Naive thymus-derived CD4-positive, alpha-beta T cell (primary cell): ENCODE data around the gene PTGER1. TPM values are rescaled to one million over a fixed set of nuclear protein-coding genes. Genes with fewer than 3 reads are reported as not detected.
"Not testable (repeated sequence)": the region's sequence is repeated elsewhere in the genome, so short reads cannot be mapped to it uniquely, and the experiment has no call there.

Experiments used
- ATAC-seq: fragments of 150-1000 bp; cut with Tn5 transposase; 2 replicates; pipeline ENCODE4 v1.10.0; 2021; ENCODE audit warnings: mild to moderate bottlenecking, moderate library complexity
- CTCF ChIA-PET: fragments of 350-600 bp; sonication (Branson Sonifier 250); formaldehyde crosslinking; loops from one replicate; lab custom pipeline; 2021; ENCODE audit warnings: antibody characterized with exemption; lab: Charles Lee
- POLR2A ChIA-PET: fragments of 350-600 bp; sonication (Branson Sonifier 250); formaldehyde crosslinking; loops from one replicate; lab custom pipeline; 2021; ENCODE audit warnings: antibody characterized with exemption, inconsistent platforms; lab: Charles Lee
- DNase-seq, 9 donors: peaks; one replicate each; pipeline versions ENCODE4 v3.0.0 to v3.0.0-alpha.2; 2020 to 2022; ENCODE audit warnings: mixed read lengths in 1 of 9
- H3K27ac ChIP-seq: one replicate; pipeline ENCODE4 v1.7.0; 2013; ENCODE audit warnings: mild to moderate bottlenecking, low read depth, low read length, moderate library complexity
- H3K27me3 ChIP-seq, 2 donors: one replicate each; pipeline ENCODE4 v1.7.0; 2013; ENCODE audit warnings: low read length in 2 of 2, mild to moderate bottlenecking in 2 of 2, moderate library complexity in 2 of 2; ENCODE audit not compliant: control insufficient read depth in 2 of 2, insufficient read depth in 2 of 2
- H3K36me3 ChIP-seq, 3 experiments: 1 replicate in 2 of 3; 2 replicates in 1 of 3; pipeline ENCODE4 v1.7.0; 2013; ENCODE audit warnings: low read length in 3 of 3, mild to moderate bottlenecking in 3 of 3, moderate library complexity in 1 of 3; ENCODE audit not compliant: insufficient read depth in 3 of 3, control insufficient read depth in 2 of 3
- H3K4me1 ChIP-seq, 2 donors: one replicate each; pipeline ENCODE4 v1.7.0; 2013; ENCODE audit warnings: low read length in 2 of 2, mild to moderate bottlenecking in 2 of 2, moderate library complexity in 1 of 2; ENCODE audit not compliant: control insufficient read depth in 2 of 2, insufficient read depth in 2 of 2
- H3K4me3 ChIP-seq: 2 replicates; pipeline ENCODE4 v1.7.0; 2013; ENCODE audit warnings: mild to moderate bottlenecking, low read length
- H3K9me3 ChIP-seq, 3 experiments: 1 replicate in 2 of 3; 2 replicates in 1 of 3; pipeline ENCODE4 v1.7.0; 2013; ENCODE audit warnings: low read length in 3 of 3; ENCODE audit not compliant: control insufficient read depth in 2 of 3
- H3K27ac Mint-ChIP-seq, 9 donors: one replicate each; pipeline ENCODE4 v1.8.0; 2020 to 2022; ENCODE audit warnings: mixed read lengths in 9 of 9, mild to moderate bottlenecking in 8 of 9, moderate library complexity in 5 of 9, inconsistent platforms in 2 of 9
- H3K27me3 Mint-ChIP-seq, 5 donors: one replicate each; pipeline ENCODE4 v1.8.0; 2021 to 2022; ENCODE audit warnings: mixed read lengths in 5 of 5, mild to moderate bottlenecking in 1 of 5
- H3K36me3 Mint-ChIP-seq, 5 donors: one replicate each; pipeline ENCODE4 v1.8.0; 2020 to 2022; ENCODE audit warnings: mixed read lengths in 5 of 5, mild to moderate bottlenecking in 3 of 5, inconsistent platforms in 1 of 5
- H3K4me1 Mint-ChIP-seq, 7 donors: one replicate each; pipeline ENCODE4 v1.8.0; 2020 to 2022; ENCODE audit warnings: mixed read lengths in 7 of 7, mild to moderate bottlenecking in 3 of 7, inconsistent platforms in 1 of 7
- H3K4me3 Mint-ChIP-seq, 10 donors: one replicate each; pipeline ENCODE4 v1.8.0; 2020 to 2022; ENCODE audit warnings: mild to moderate bottlenecking in 10 of 10, mixed read lengths in 10 of 10, moderate library complexity in 6 of 10, inconsistent platforms in 2 of 10
- H3K9me3 Mint-ChIP-seq, 11 donors: one replicate each; pipeline ENCODE4 v1.8.0; 2020 to 2022; ENCODE audit warnings: mixed read lengths in 11 of 11, mild to moderate bottlenecking in 4 of 11, inconsistent platforms in 1 of 11, moderate library complexity in 1 of 11
- intact Hi-C, 2 donors: fragments of 100-400 bp; cut with micrococcal nuclease; formaldehyde crosslinking; loops; one replicate each; pipeline ENCODE4 v1.15.1; 2023
- polyA plus RNA-seq, 2 donors: library from polyadenylated mRNA; unstranded; fragments of 300-500 nt; fragmentation: Illumina TruSeq; gene quantifications; one replicate each; pipeline ENCODE4 v1.2.3, GENCODE V29; 2021
- total RNA-seq, 6 experiments: library from RNA in 5 of 6; stranded (reverse) in 5 of 6; gene quantifications; 1 replicate in 5 of 6; 2 replicates in 1 of 6; pipeline ENCODE4 v1.2.3 and lab custom pipeline; 2021 to 2026

The PTGER1 gene
- total and polyA plus RNA-seq, 7 experiments from 2014 or later, result 0.46 TPM; not detected in 6

DNA sequence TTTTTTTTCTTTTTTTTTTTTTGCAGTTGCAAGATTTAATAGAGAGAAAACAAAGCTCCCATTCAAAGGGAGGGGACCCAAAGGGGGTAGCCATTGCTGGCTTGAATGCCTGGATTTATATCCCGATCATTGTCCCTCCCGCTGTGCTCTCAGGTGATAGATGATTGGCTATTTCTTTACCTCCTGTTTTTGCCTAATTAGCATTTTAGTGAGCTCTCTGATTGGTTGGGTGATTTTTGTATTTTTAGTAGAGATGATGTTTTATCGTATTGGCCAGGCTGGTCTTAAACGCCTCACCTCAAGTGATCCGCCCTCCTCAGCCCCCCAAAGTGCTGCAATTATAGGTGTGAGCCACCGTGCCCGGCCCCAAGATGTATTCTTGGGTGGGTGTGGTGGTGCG, 29.4 kb upstream of the PTGER1 start:
- H3K27me3 Mint-ChIP-seq, H3K9me3 Mint-ChIP-seq, H3K36me3 ChIP-seq, intact Hi-C loops, H3K27ac ChIP-seq, ATAC-seq, H3K4me3 ChIP-seq, DNase-seq, H3K27me3 ChIP-seq, H3K9me3 ChIP-seq, H3K36me3 Mint-ChIP-seq: not testable (repeated sequence)
- CTCF ChIA-PET, result interaction anchor here (0.7 to 4.6 kb wide), 9 partner anchors 9 to 1760 kb away, joined by 3 to 73 read pairs (median 5); partner anchors contain the start of genes DNAJB1 and GIPC1
- H3K4me3 Mint-ChIP-seq, result peak overlapping the region in 2 of 10 donors; percentile 11 to 61
- POLR2A ChIA-PET, result interaction anchor here (0.8 to 34.0 kb wide), 8 partner anchors 8 to 69 kb away, joined by 3 to 1101 read pairs (median 4); partner anchors contain the start of genes DNAJB1, GIPC1 and TECR
- H3K4me1 ChIP-seq, result peaks cover 29 to 49% of the 10 kb centered on the region in 2 donors
- H3K4me1 Mint-ChIP-seq, result peaks cover 36 to 71% (median 61%) of the 10 kb centered on the region in 7 donors
- H3K27ac Mint-ChIP-seq, result peak overlapping the region in 7 of 9 donors; percentile 48 to 99 (median 92)

DNA sequence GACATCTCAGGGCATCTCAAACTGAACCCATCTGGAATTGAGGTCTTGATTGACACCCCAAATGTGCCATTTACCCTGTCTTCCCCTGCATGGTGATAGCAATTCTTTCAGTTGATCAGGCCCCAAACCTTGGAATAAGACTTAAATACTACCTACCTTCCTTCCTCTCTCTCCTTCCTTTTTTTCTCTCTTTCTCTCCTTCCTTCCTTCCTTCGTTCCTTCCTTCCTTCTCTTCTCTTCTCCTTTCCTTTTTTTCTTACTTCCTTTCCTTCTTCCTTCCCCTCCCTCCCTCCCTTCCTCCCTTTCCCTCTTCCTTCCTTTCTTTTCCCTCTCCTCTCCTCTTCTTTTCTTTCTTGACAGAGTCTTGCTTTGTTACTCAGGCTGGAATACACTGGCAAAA, 28.1 kb upstream of the PTGER1 start:
- Mint-ChIP-seq H3K4me1 (peaks cover 32 to 58% (median 53%) of the 10 kb centered on the region in 7 donors), H3K27ac (peak overlapping the region in 8 of 9 donors; percentile 43 to 97 (median 67)), H3K4me3 (no peak overlapping the region), H3K27me3 (peaks cover 0 to 7% (median 0%) of the 10 kb centered on the region in 5 donors), H3K9me3 (peaks cover 0 to 2% (median 0%) of the 10 kb centered on the region in 11 donors), H3K36me3 (no peaks in the 10 kb centered on the region)
- H3K27ac ChIP-seq, result no peak overlapping the region
- no peaks in the 10 kb centered on the region for H3K9me3 ChIP-seq
- H3K4me1 ChIP-seq, result peaks cover 29 to 37% of the 10 kb centered on the region in 2 donors
- no peaks in the 10 kb centered on the region for H3K36me3 ChIP-seq
- CTCF ChIA-PET, result interaction anchor here (0.7 to 2.1 kb wide), 3 partner anchors 8 to 408 kb away, joined by 3 to 8 read pairs (median 3); no protein-coding TSS in a partner anchor
- H3K27me3 ChIP-seq, result no peaks in the 10 kb centered on the region
- intact Hi-C loops, result no loop called here
- no peak overlapping the region for H3K4me3 ChIP-seq
- ATAC-seq (no peak), DNase-seq (no peak)
- POLR2A ChIA-PET, result interaction anchor here (0.8 to 34.0 kb wide), 6 partner anchors 7 to 60 kb away, joined by 3 to 1101 read pairs (median 16); partner anchors contain the start of genes DNAJB1, GIPC1 and TECR

DNA sequence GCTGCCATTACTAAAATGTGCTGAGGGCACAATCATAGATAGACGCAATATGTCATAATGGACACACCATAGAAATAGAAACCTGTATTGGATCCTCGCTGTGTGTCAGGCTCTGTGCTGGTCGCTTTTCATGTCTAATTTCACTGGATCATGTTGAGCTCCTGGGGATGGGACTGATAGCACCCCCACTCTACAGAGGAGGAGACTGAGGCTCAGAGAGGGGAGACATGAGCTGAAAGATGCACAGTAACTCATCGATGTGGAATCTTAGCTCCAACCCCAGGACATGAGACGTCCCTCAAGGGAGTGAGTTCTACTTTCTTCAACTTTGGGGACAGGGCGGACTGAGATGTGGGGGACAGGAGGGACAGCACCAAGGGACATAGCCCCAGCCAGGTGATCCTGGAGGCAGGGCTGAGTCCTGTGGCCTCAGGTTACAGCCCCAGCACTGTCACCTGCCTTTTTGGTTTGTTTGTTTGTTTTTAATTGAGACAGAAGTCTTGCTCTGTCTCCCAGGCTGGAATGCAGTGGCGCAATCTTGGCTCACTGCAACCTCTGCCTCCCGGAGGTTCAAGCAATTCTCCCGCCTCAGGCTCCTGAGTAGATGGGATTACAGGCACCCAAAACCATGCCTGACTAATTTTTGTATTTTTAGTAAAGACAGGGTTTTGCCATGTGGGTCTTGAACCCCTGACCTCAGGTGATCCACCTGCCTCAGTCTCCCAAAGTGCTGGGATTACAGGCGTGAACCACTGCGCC, 27.4 kb upstream of the PTGER1 start:
- ChIA-PET POLR2A (interaction anchor here (0.9 to 34.0 kb wide), 2 partner anchors 23 to 29 kb away, joined by 3 to 1101 read pairs; partner anchors contain the start of genes DNAJB1 and TECR), CTCF (interaction anchor here (0.7 to 1.1 kb wide), 4 partner anchors 17 to 54 kb away, joined by 3 to 4 read pairs (median 3); partner anchors contain the start of gene PTGER1)
- no peak for DNase-seq
- Histone ChIP-seq H3K27me3 (no peaks in the 10 kb centered on the region), H3K4me3 (no peak overlapping the region), H3K36me3 (no peaks in the 10 kb centered on the region), H3K27ac (no peak overlapping the region), H3K9me3 (no peaks in the 10 kb centered on the region), H3K4me1 (peaks cover 24 to 29% of the 10 kb centered on the region in 2 donors)
- no peak for ATAC-seq
- intact Hi-C loops, result no loop called here
- H3K4me3 Mint-ChIP-seq, result peak overlapping the region in 1 of 10 donors; percentile 5
- H3K4me1 Mint-ChIP-seq, result peaks cover 30 to 52% (median 45%) of the 10 kb centered on the region in 7 donors
- H3K27me3 Mint-ChIP-seq, result peaks cover 0 to 7% (median 0%) of the 10 kb centered on the region in 5 donors
- H3K9me3 Mint-ChIP-seq, result peaks cover 0 to under 1% (median 0%) of the 10 kb centered on the region in 11 donors
- no peaks in the 10 kb centered on the region for H3K36me3 Mint-ChIP-seq
- H3K27ac Mint-ChIP-seq, result peak overlapping the region in 3 of 9 donors; percentile 69 to 97 (median 92)

DNA sequence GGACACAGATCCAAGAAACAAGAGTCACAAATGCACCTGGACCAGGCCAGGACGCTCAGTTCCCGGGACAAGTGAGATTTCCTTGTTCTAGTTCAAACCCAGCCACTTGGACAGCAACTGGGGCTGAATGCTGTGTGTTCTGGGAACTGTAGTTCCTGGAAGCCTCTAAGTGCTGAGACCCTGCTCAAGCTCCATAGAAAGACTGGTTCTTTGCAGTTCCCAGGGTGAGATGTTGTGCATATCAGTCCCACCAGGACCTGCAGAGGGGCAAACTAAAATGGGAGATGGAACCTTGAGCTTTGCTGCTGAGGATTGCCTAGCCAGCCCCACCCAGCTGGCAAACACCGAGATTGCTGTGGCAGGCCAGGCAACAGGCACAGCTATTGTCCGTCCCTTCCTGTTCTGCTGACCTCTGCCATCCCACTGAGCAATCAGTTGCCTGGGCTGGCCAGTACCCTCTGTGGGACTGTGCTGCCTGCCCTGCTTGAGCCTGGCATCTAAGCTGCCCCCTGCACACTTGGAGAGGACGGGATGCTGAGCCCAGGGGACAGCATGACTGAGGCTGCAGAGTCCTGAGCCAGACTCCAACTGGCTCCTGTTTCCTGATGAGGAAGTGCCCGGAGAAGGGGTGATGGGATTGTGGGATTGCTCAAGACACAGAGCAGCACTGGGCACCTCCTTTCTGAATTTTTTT, 22.2 kb upstream of the PTGER1 start:
- peaks cover 12 to 14% of the 10 kb centered on the region in 2 donors for H3K4me1 ChIP-seq
- H3K27me3 ChIP-seq, result no peaks in the 10 kb centered on the region
- Mint-ChIP-seq H3K27me3 (no peaks in the 10 kb centered on the region), H3K27ac (peak overlapping the region in 6 of 9 donors; percentile 18 to 92 (median 85)), H3K9me3 (no peaks in the 10 kb centered on the region), H3K36me3 (peaks cover 0 to 8% (median 4%) of the 10 kb centered on the region in 5 donors), H3K4me3 (peak overlapping the region; percentile 47 to 90 (median 84)), H3K4me1 (peaks cover 5 to 35% (median 31%) of the 10 kb centered on the region in 7 donors)
- DNase-seq, result no peak
- no peak for ATAC-seq
- ChIA-PET POLR2A (interaction anchor here (0.6 to 34.0 kb wide), 3 partner anchors 8 to 79 kb away, joined by 3 to 1101 read pairs (median 58); partner anchors contain the start of genes DNAJB1 and TECR), CTCF (interaction anchor here (0.6 to 3.2 kb wide), 4 partner anchors 10 to 74 kb away, joined by 3 to 16 read pairs (median 4); partner anchors contain the start of gene NDUFB7)
- no peak overlapping the region for H3K4me3 ChIP-seq
- H3K27ac ChIP-seq, result no peak overlapping the region
- intact Hi-C loops, result no loop called here
- no peaks in the 10 kb centered on the region for H3K36me3 ChIP-seq
- no peaks in the 10 kb centered on the region for H3K9me3 ChIP-seq

DNA sequence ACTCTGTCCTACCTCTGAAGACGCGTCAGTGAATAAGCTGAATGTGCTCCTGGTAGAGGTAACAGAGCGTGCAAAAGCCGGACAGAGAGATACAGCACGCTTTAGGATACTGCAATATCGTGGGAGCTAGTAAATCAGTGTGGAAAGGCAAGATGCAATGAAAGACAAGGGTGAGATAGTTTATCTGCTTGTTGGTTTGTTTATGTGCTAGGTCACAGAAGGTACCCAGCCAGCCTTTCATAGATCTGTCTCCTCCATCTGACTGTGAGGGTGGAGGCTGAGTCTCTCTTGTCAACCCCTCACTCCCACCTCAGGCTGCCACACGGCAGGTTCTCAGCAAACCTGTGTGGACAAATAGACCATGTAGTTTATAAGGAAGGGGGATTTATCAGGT, 21.7 kb upstream of the PTGER1 start:
- peaks cover 5 to 35% (median 28%) of the 10 kb centered on the region in 7 donors for H3K4me1 Mint-ChIP-seq
- peak overlapping the region; percentile 28 to 92 (median 80) for H3K27ac Mint-ChIP-seq
- ATAC-seq (no peak), DNase-seq (no peak)
- peak overlapping the region; percentile 67 to 90 (median 84) for H3K4me3 Mint-ChIP-seq
- peaks cover 12 to 14% of the 10 kb centered on the region in 2 donors for H3K4me1 ChIP-seq
- ChIA-PET POLR2A (interaction anchor here (1.1 to 34.0 kb wide), 8 partner anchors 9 to 416 kb away, joined by 3 to 1101 read pairs (median 6); partner anchors contain the start of genes DNAJB1 and TECR), CTCF (interaction anchor here (0.6 to 3.2 kb wide), 6 partner anchors 8 to 75 kb away, joined by 3 to 16 read pairs (median 4); partner anchors contain the start of gene NDUFB7)
- peak overlapping the region; percentile 74 for H3K4me3 ChIP-seq
- no peaks in the 10 kb centered on the region for H3K36me3 ChIP-seq
- H3K9me3 ChIP-seq, result no peaks in the 10 kb centered on the region
- H3K27me3 Mint-ChIP-seq, result no peaks in the 10 kb centered on the region
- no peaks in the 10 kb centered on the region for H3K9me3 Mint-ChIP-seq
- no peak overlapping the region for H3K27ac ChIP-seq
- no peaks in the 10 kb centered on the region for H3K27me3 ChIP-seq
- intact Hi-C loops, result loop anchor here (1.0 kb wide), 2 partner anchors 8 to 21 kb away; partner anchors contain the start of gene DNAJB1 (in 2 of the 2)
- peaks cover 0 to 8% (median 4%) of the 10 kb centered on the region in 5 donors for H3K36me3 Mint-ChIP-seq
